OCI-LY7 (cell line): ENCODE results near the gene NOM1.

Experiments used
- CTCF ChIP-seq: fragments of 200-600 bp; sonication (generic); conservative IDR thresholded peaks from 2 replicates; pipeline ENCODE4 v1.5.1; 2014; ENCODE audit warnings: mild to moderate bottlenecking, antibody characterized with exemption, low read length, moderate library complexity, mixed read lengths
- EZH2phosphoT487 ChIP-seq: fragments of 200-600 bp; sonication (generic); IDR thresholded peaks from 2 replicates; pipeline ENCODE4 v1.6.1; 2018; ENCODE audit warnings: low read depth, borderline replicate concordance, mild to moderate bottlenecking, mixed run types, antibody characterized with exemption, low read length, moderate library complexity, mixed read lengths

- no peak for TF ChIP-seq CTCF
- TF ChIP-seq EZH2phosphoT487 = no peak
Measured at GRCh38 chr7:156906200-156906649, 43.3 kb upstream of the NOM1 start.
